Karpas-422 (cell line): ENCODE measurements around the gene CAPN5. TPM values are rescaled to one million over a fixed set of nuclear protein-coding genes. Genes with fewer than 3 reads are reported as not detected.

ENCODE experiments used
- DNase-seq: peaks from one replicate; pipeline ENCODE4 v3.0.0-alpha.2; 2015
- H2AFZ ChIP-seq: fragments of 200-600 bp; sonication (generic); 2 replicates; pipeline ENCODE4 v1.6.1; 2014; ENCODE audit warnings: antibody characterized with exemption, low read length, mixed read lengths
- H3K27ac ChIP-seq: fragments of 200-600 bp; sonication (generic); 2 replicates; pipeline ENCODE4 v1.5.1; 2014; ENCODE audit warnings: mild to moderate bottlenecking, low read length, moderate library complexity
- H3K27me3 ChIP-seq: fragments of 200-600 bp; sonication (generic); 2 replicates; pipeline ENCODE4 v1.6.1; 2014; ENCODE audit warnings: low read length, mixed read lengths
- H3K36me3 ChIP-seq: fragments of 200-600 bp; sonication (generic); 2 replicates; pipeline ENCODE4 v1.6.1; 2014; ENCODE audit warnings: low read length, mixed read lengths; ENCODE audit not compliant: insufficient read depth
- H3K4me1 ChIP-seq: fragments of 200-600 bp; sonication (generic); 2 replicates; pipeline ENCODE4 v1.6.1; 2014; ENCODE audit warnings: mild to moderate bottlenecking, low read length, mixed read lengths
- H3K4me2 ChIP-seq: fragments of 200-600 bp; sonication (generic); 2 replicates; pipeline ENCODE4 v1.6.1; 2014; ENCODE audit warnings: low read length, low read depth, mild to moderate bottlenecking; ENCODE audit not compliant: poor library complexity, severe bottlenecking
- H3K4me3 ChIP-seq: fragments of 200-600 bp; sonication (generic); 2 replicates; pipeline ENCODE4 v1.5.1; 2014; ENCODE audit warnings: mild to moderate bottlenecking, antibody characterized with exemption, low read length, mixed read lengths
- H3K79me2 ChIP-seq: fragments of 200-600 bp; sonication (generic); 2 replicates; pipeline ENCODE4 v1.6.1; 2014; ENCODE audit warnings: mild to moderate bottlenecking, low read length, mixed read lengths
- H3K9ac ChIP-seq: fragments of 200-600 bp; sonication (generic); 2 replicates; pipeline ENCODE4 v1.6.0; 2014; ENCODE audit warnings: low read length
- H3K9me2 ChIP-seq: fragments of 200-600 bp; sonication (generic), shearing (Covaris generic); replicated peaks from 2 replicates; pipeline ENCODE4 v1.6.0; 2014; ENCODE audit warnings: mild to moderate bottlenecking, low read length, moderate library complexity; ENCODE audit not compliant: insufficient read depth
- H3K9me3 ChIP-seq: fragments of 300-700, 200-600 bp; sonication (generic); 2 replicates; pipeline ENCODE4 v1.6.1; 2014; ENCODE audit warnings: low read length, mixed read lengths
- H4K20me1 ChIP-seq: fragments of 200-600 bp; sonication (generic); 2 replicates; pipeline ENCODE4 v1.6.1; 2014; ENCODE audit warnings: mild to moderate bottlenecking, antibody characterized with exemption, low read length, low read depth; ENCODE audit not compliant: insufficient read depth
- total RNA-seq: library from RNA; depleted of rRNA; stranded (reverse); fragments of >200 nt; shearing (Covaris generic); gene quantifications from 2 replicates; pipeline ENCODE4 v1.2.3, GENCODE V29; 2014; ENCODE audit warnings: low replicate concordance

CAPN5 gene
- total RNA-seq, 1 experiment from 2014 or later, result 0.07 TPM

DNA sequence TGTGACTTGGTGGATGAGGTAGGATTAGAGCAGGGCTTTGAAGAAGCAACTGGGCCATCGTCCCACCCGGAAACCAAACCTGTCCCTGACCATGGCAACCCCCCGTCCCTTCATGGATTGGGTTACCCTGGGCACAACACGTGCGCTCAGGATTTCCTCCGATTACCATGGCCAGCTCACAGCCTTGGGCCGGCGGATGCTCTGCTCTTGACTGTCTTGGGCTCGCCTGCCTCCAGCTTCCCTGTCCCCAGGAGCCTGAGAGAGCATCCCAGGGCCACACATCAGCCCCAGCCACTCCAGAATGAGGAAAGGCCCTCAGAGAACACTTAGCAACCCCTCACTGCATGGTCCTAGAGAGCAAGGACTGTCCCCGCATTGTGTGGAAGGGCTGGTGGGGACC is 84.1 kb downstream of the CAPN5 start:
- Histone ChIP-seq H3K79me2 (no peaks in the 10 kb centered on the region), H3K27ac (no peak overlapping the region), H3K4me3 (no peak overlapping the region), H3K9me2 (no peaks in the 10 kb centered on the region), H3K4me1 (no peaks in the 10 kb centered on the region), H3K9ac (no peak overlapping the region), H4K20me1 (no peaks in the 10 kb centered on the region), H3K27me3 (no peaks in the 10 kb centered on the region), H3K9me3 (no peaks in the 10 kb centered on the region), H3K36me3 (no peaks in the 10 kb centered on the region), H2AFZ (no peak overlapping the region), H3K4me2 (no peak overlapping the region)
- DNase-seq, result no peak

GRCh38 chr11:77151804-77152509 is 85.2 kb downstream of the CAPN5 start:
- Histone ChIP-seq H3K79me2 (no peaks in the 10 kb centered on the region), H3K9ac (no peak overlapping the region), H3K4me1 (no peaks in the 10 kb centered on the region), H2AFZ (no peak overlapping the region), H3K27ac (no peak overlapping the region), H3K9me3 (no peaks in the 10 kb centered on the region), H3K36me3 (no peaks in the 10 kb centered on the region), H3K27me3 (no peaks in the 10 kb centered on the region), H3K4me2 (no peak overlapping the region), H4K20me1 (no peaks in the 10 kb centered on the region), H3K4me3 (no peak overlapping the region), H3K9me2 (no peaks in the 10 kb centered on the region)
- no peak for DNase-seq

- Histone ChIP-seq H3K4me3 (no peak overlapping the region), H3K9ac (no peak overlapping the region), H3K9me3 (no peaks in the 10 kb centered on the region), H3K27me3 (no peaks in the 10 kb centered on the region), H3K4me2 (no peak overlapping the region), H3K79me2 (no peaks in the 10 kb centered on the region), H4K20me1 (no peaks in the 10 kb centered on the region), H3K9me2 (no peaks in the 10 kb centered on the region), H2AFZ (no peak overlapping the region), H3K27ac (no peak overlapping the region), H3K36me3 (no peaks in the 10 kb centered on the region), H3K4me1 (no peaks in the 10 kb centered on the region)
- no peak for DNase-seq
Measured at GRCh38 chr11:77152846-77153245, 86.1 kb downstream of the CAPN5 start.

DNA sequence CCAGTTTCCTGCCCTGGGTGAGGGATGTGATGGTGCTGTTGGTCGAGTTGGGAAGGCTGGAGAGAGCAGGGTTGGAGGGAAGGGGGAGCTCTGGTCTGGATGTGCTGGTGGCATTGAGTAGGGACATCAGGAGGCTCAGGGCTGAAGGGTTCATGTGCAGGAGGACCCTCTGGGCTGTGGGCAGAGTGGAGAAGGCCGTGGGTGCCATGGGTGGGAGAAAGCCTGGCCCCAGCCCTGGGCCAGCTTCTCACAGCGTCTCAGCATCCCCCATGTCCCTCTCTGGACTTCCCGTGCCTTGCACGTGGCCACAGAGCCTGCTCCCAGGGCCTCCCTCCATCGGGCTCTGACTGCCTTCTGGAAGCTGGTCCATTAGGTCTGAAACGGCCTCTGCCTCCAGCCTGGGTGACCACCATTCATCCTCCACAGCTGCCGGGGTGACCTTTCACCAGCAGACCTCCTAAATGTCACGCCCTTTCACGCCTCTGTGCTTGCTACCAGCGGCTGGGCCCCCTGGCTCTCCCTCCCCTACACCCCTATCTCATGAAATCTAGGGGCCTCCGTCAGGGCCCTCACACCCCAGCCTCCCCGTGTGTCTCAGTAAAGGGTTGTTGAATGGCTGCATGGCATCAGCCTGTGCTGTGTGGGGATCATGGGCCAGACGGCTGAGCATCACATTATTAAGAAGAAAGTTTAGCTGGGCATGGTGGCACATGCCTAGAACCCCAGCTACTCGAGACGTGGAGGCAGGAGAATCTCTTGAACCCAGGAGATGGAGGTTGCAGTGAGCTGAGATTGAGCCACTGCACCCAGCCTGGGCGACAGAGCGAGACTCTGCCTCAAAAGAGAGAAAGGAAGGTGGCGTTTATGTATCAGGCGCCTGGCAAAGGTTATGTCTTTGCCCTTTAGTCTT is 86.8 kb downstream of the CAPN5 start:
- H3K9ac ChIP-seq, result no peak overlapping the region

GRCh38 chr11:77154381-77155081 is 87.8 kb downstream of the CAPN5 start:
- no peaks in the 10 kb centered on the region for H3K4me1 ChIP-seq
- H3K4me2 ChIP-seq, result no peak overlapping the region
- no peak overlapping the region for H3K27ac ChIP-seq
- H3K27me3 ChIP-seq, result no peaks in the 10 kb centered on the region
- no peaks in the 10 kb centered on the region for H3K36me3 ChIP-seq
- H4K20me1 ChIP-seq, result no peaks in the 10 kb centered on the region
- H2AFZ ChIP-seq, result no peak overlapping the region
- no peak overlapping the region for H3K4me3 ChIP-seq
- no peaks in the 10 kb centered on the region for H3K9me3 ChIP-seq
- H3K9me2 ChIP-seq, result no peaks in the 10 kb centered on the region
- no peak overlapping the region for H3K9ac ChIP-seq
- H3K79me2 ChIP-seq, result no peaks in the 10 kb centered on the region
- DNase-seq, result no peak

More for the DNA sequence above, 86.8 kb downstream of the CAPN5 start:
- no peaks in the 10 kb centered on the region for H3K79me2 ChIP-seq
- H3K27ac ChIP-seq, result no peak overlapping the region
- DNase-seq, result no peak
- no peak overlapping the region for H2AFZ ChIP-seq
- no peaks in the 10 kb centered on the region for H4K20me1 ChIP-seq
- no peaks in the 10 kb centered on the region for H3K36me3 ChIP-seq
- no peaks in the 10 kb centered on the region for H3K27me3 ChIP-seq
- no peaks in the 10 kb centered on the region for H3K9me3 ChIP-seq
- no peaks in the 10 kb centered on the region for H3K4me1 ChIP-seq
- no peaks in the 10 kb centered on the region for H3K9me2 ChIP-seq
- H3K4me2 ChIP-seq, result no peak overlapping the region
- H3K4me3 ChIP-seq, result no peak overlapping the region

- no peak overlapping the region for H3K4me3 ChIP-seq
- no peak overlapping the region for H3K4me2 ChIP-seq
- no peaks in the 10 kb centered on the region for H4K20me1 ChIP-seq
- no peak overlapping the region for H3K9ac ChIP-seq
- no peaks in the 10 kb centered on the region for H3K36me3 ChIP-seq
- H3K27ac ChIP-seq, result no peak overlapping the region
- no peaks in the 10 kb centered on the region for H3K9me3 ChIP-seq
- no peaks in the 10 kb centered on the region for H3K27me3 ChIP-seq
- H3K79me2 ChIP-seq, result no peaks in the 10 kb centered on the region
- no peak overlapping the region for H2AFZ ChIP-seq
- H3K9me2 ChIP-seq, result no peaks in the 10 kb centered on the region
- H3K4me1 ChIP-seq, result no peaks in the 10 kb centered on the region
- DNase-seq, result no peak
Measured at GRCh38 chr11:77155082-77155475, 88.3 kb downstream of the CAPN5 start.

- H3K27me3 ChIP-seq, result no peaks in the 10 kb centered on the region
- no peak for DNase-seq
- no peak overlapping the region for H3K4me2 ChIP-seq
Measured at GRCh38 chr11:77155556-77156130, 88.9 kb downstream of the CAPN5 start.

More at GRCh38 chr11:77155556-77156130, 88.9 kb downstream of the CAPN5 start:
- no peaks in the 10 kb centered on the region for H3K79me2 ChIP-seq
- no peaks in the 10 kb centered on the region for H4K20me1 ChIP-seq
- no peak overlapping the region for H3K9ac ChIP-seq
- no peaks in the 10 kb centered on the region for H3K9me3 ChIP-seq
- H3K4me3 ChIP-seq, result no peak overlapping the region
- H3K36me3 ChIP-seq, result no peaks in the 10 kb centered on the region
- no peak overlapping the region for H3K27ac ChIP-seq
- H3K4me1 ChIP-seq, result no peaks in the 10 kb centered on the region
- no peak overlapping the region for H2AFZ ChIP-seq
- no peaks in the 10 kb centered on the region for H3K9me2 ChIP-seq
